GM23248 (cell line): ENCODE results near the gene ZSCAN2.

ENCODE experiments used
- EZH2 ChIP-seq: fragments of 200-600 bp; sonication (generic); IDR thresholded peaks from 2 replicates; pipeline ENCODE4 v1.6.1; 2018; ENCODE audit warnings: antibody characterized with exemption, mild to moderate bottlenecking; ENCODE audit not compliant: insufficient read depth, poor library complexity, severe bottlenecking
- EZH2phosphoT487 ChIP-seq: fragments of 200-600 bp; sonication (generic); IDR thresholded peaks from 2 replicates; pipeline ENCODE4 v1.6.1; 2018; ENCODE audit warnings: antibody characterized with exemption, moderate library complexity, mild to moderate bottlenecking, low read depth; ENCODE audit not compliant: insufficient read depth

DNA sequence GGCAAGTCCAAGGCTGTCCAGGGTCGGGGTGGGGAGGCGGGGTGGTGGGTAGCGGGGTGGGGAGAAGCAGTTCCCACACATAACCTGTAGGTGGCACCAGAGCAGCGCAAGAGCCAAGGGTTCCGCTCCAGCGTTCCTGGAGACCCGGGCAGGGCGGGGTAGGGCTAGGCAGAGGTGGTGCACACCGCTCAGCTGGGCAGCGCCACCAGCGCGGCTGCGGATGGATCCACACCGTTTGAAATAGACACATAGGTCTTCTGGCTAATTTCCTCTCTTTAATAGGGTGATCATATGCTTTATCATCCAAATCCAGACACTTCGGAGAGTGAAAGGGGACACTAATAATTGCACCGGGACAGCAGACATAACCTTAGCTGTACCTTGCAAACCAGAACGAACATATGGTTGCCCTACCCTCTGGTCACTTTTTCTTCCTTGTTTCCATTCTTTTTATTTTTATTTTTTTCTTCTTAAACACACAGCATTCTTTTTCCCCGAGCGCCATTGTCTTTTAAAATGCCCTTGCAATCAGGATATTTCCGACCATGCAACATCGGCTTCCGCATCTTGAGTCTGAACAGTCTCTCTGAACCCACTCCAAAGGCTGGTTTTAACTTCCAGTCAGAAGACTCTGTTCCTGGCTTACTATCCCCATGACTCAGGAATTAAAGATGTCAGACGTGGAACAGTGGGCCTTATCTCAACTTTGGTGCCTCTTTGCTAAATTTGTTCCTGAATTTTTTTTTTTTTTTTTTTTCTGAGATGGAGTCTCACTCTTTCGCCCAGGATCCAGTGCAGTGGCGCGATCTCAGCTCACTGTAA is 12.5 kb upstream of the ZSCAN2 start:
- TF ChIP-seq EZH2phosphoT487 (no peak), EZH2 (no peak)
